ENCODE data around the gene CDC73.

- TF ChIP-seq CEBPB (IDR thresholded peaks at IDR 0.05; ENCODE audit: low read depth) = no peak
- TF ChIP-seq CTCF (IDR thresholded peaks at IDR 0.05 in 2 of 3, conservative IDR thresholded peaks at IDR 0.05 in 1 of 3; ENCODE audit: borderline replicate concordance in 1 of 3, insufficient read depth in 1 of 3, low read depth in 2 of 3, low read length in 2 of 3) = no peak
- no peak for TF ChIP-seq POLR2A (IDR thresholded peaks at IDR 0.05; ENCODE audit: borderline replicate concordance, extremely low read depth, insufficient read depth, insufficient read length)
These were observed 17.3 kb upstream of the CDC73 start for GRCh38 chr1:193104502-193104906.

Data from HCT116 (cell line).